DMS114 treated with DMSO at 0.1 percent for 48 hours (cell line): Measurements from ENCODE around the gene GPD2.
"Not testable (repeated sequence)": the region's sequence is repeated elsewhere in the genome, so short reads cannot be mapped to it uniquely, and the experiment has no call there.

Experiments used
- DNase-seq: peaks from one replicate; lab custom pipeline; 2025; ENCODE audit not compliant: unreplicated experiment; lab: John Stamatoyannopoulos, UW

The GPD2 gene

DNA sequence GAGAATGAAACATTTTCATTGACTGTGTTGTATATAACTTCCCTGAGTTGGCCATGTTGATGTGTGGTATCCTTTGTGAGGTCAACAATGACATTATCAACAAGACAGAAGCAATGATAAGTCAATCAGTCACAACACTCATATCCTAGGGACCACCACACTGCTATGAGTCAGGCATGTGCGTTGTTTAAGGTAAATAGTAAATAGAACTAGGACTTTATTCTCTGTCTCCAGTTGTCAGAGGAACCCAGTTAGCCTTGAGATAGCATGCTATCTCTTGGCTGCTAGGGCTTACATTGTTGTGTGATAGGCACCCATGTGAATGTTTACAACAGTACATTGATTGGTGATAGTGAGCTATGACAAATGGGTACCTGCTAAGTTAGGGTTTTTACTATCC lies 37.3 kb downstream of the GPD2 start:
- DNase-seq = no peak

DNA sequence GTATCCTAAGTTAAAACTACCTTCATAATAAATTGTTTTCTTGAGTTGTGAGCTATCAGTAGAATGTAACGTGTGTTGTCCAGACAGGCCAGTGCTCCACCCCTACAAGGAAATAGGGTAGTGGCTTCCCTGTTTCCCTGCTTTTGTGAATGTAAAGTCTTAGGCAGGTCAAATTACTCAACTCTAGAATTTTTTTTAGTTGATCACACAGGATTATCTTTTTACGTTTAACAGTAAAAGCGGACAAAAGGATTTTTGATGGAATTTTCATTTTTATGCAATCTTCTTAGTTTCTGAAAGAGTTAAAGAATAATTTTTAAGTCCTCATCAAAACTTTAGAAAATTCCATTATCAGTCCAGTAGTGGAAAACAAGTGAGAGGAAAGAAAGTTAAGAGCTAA lies 38.2 kb downstream of the GPD2 start:
- no peak for DNase-seq

DNA sequence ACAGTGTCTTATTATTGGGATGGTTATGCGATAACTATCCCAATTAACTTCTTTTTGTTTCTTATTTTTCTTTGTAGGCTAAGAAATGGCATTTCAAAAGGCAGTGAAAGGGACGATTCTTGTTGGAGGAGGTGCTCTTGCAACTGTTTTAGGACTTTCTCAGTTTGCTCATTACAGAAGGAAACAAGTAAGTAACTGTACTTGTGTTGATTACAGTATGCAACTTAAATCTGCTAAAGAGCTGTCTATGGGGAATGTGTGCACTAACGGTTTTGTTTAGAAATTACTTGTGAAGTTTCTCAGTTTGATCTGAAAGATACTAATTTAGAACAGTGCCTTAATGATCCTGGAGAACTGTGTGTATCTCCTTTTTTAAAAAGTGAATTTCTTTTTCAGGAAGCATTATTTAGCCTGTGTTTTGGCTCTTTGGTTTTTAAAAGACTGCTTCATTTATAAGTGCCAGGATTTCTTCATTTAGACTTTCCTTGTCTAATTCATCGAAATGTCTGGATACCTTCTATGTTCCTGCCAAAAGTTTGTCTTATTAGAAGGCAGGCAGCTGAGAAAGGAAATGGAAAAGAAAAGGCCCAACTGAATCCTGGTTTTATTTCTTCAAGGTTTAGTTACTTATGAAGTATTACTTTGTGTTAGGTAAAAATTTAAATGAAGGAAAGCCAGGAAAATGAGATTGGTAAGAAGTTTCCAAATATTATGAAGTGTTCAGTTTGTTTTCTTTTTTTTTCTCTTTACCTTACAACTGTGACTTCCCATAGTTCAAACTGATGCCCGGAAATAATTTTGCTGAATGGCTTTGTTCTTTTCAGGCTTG lies 40.1 kb downstream of the GPD2 start:
- no peak for DNase-seq

DNA sequence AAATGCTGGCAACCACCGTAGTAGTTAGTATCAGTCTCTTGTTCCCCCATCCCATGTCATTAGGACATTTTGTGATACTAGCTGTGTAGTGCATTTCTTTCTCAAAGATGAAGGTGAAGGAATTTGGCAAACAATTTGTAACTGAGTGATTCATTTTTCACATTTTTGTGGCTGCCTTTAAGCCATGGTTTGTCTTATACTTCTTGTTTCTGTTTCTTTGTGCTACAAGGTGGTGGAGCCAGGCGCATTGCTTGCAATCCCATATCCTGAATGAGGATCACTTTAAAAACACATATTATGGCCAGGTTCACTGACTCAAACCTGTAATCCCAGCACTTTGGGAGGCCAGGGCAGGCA lies 40.6 kb downstream of the GPD2 start:
- no peak for DNase-seq

DNA sequence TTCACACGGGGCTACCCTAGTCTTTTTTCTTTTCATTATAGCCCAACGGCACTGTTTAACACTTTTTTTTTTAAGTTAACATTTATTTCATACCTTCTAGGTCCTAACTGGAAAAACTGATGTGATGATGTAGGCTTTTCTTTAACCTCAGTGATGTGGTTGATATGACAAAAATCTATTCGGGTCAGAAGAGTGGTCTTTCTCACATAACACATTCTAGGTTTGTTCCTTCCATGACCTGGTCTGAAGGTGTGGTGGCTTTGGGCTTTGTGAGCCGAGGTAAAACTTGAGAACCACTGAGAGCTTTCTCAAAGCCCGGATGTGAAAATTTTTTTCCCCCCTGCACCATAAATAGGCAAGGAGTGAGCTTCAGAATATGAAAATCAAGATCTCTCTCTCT lies 44.2 kb downstream of the GPD2 start:
- DNase-seq = no peak

DNA sequence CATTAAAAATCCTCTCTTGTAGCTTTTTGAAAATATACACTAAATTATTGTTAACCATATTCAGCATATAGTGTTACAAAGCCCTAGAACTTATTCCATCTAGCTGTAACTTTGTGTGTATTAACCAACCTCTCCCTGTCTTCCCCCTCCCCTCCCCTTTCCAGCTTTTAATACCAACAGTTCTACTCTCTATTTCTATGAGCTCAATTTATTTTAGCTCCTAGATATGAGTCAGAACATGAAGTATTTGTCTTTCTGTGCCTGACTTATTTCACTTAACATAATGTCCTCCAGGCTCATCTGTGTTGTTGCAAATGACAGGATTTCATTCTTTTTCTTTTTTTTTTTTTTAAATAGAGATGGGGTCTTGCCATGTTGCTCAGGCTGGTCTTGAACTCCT lies 45.1 kb downstream of the GPD2 start:
- no peak for DNase-seq

DNA sequence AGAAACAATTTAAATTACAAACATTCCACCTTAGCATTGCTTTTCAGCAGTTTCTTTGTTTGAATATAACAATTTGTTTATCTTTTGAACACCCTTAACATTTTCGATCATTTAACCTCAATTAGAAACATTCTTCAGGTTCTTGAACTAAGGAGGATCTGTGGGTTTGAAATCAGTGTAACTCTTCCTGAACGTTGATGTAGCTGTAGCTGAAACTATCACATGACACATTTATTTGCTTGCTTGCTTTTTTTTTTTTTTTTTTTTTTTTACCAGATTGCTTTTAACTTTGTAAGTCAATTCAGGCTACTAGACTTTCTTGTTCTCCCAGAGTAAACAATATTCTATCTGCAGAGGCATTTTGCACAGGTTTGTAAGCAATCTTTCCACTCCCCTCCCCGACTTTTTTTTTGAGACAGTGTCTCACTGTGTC lies 47.6 kb downstream of the GPD2 start:
- no peak for DNase-seq

DNA sequence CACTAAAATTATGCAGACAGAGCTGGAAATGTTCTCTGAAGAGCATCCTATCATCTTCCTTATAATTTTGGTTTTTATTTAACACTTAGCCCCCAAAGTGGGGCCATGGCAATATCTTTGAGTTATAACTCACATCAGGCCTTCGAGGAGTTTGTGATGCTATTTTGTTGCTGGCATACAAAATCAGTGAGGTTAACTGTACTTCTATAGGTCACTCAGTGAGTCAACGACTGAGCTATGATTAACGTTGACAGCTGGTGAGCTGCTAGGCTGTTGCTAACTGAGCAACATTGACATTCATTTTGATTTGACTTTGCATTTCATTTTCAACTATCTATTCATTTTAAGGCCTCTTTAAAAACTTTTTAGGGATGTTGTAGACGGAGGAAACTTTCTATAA lies 50.0 kb downstream of the GPD2 start:
- DNase-seq = no peak

DNA sequence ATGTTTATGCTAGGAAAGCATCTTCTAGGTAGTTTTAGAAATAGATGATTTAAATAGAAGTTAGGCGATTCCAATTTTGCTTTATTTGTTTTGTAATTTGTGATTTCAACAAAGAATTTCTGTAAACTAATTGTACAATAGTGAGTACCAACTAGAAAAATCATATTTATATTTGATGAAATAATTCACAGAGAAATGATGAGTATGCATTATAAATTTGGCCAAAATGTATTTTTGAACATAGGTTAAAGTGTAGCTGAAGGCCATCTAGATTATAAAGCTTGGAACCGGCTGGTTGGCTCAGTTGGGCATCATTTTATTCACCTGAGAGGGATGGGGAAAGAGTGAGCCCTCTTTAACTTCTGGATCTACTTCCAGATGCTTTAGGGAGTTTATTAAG lies 50.4 kb downstream of the GPD2 start:
- no peak for DNase-seq

DNA sequence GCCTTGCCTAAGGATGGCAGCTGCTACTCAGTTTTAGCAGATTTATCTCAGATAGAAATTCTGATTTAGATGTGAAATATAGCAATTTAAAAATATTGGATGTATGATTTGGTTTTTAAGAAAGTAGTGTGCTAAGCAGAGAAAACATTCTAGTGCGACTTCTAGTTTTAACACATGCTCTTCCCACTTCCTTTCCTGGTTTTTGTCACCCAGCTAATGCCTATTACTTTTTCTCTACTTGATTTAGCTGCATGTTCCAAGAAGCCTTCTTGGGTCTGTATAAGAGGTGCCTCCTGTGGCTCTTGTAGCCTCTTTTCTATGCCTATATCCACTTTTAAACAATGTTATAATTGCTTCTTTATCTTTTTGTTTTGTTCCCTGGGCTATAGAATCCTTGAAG lies 53.0 kb downstream of the GPD2 start:
- no peak for DNase-seq

DNA sequence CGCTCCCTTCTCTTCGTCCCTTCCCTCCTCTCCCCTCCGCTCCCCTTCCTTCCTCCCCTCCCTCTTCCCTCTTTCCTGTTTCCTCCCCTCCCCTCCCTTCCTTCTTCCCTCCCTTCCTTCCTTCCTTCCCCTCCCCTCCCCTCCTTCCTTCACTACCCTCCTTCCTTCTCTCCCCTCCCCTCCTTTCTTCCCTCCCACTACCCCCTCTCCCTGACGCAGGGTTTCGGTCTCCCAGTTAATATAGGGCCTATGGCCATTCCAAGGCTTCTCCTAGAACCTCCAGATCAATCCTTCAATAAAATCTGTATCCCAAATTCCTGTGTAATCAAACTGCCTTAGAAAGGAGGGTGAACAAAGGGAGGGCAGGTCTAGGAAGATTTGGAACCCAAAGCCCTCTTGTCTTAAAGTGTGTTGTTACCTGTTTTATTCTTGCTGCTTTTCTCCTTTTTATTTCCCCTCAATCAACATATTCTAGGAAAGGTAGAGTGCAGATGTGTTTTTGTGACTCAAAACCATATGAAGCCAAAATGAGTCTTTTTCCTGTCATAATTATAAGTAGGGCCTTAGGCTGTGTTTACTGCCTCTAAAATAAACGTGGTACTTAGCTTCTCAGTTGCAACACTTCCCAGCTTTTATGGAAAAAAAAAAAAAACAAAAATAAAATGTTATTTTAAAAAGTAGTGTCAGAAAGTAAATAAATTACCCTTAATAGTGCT lies 53.7 kb downstream of the GPD2 start:
- no peak for DNase-seq

DNA sequence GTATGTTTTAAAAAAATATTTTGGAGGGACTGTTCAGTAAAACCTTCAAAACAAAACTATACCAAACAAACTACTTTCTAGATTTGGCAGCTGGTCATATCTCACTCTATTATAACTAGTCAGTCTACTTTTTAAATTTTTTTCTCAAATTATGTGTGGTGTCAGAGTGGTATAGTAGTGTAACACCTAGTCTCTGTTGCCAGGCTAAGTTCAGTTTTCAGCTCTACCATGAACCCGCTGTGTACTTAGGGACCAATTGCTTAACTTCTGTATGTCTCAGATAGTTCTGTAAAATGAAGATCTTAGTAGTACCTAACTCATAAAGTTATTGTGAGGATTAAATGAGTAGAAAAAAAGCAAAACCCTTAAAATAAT lies 54.3 kb downstream of the GPD2 start:
- DNase-seq = no peak

DNA sequence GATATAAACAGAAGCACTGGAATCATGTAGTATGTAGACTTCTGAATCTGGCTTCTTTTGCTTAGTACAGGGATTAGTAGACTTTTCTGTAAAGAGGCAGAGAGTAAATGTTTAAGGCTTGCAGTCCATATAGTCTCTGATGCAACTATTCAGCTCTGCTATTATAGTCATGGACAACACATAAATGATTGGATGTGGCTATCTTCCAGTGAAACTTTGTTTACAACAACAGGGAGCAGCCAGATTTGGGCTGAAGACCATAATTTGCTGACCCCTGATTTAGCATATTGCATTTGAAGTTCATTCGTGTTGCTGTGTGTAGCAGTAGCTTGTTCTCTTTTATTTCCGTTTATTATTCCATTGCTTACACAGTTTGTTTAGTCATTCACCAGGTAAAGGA lies 55.0 kb downstream of the GPD2 start:
- no peak for DNase-seq

DNA sequence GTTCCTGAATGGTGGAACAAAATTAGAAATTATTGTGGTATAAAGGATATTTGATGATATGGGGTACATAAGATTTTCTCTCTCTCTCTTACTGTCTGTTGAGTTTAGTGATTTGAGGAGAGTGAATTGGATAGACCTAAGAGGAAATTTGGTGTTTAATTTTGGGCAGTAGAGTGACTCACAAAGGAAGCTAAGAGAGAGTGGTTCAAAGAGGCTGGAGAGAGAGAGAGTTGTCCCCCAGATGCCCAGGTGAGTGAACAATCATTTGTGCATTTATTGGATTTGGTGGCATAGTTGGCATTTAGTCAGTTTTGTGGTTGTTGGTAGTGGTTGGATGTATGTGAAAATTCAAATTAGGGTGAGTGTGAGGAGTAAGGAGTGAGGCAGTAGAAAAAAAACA lies 56.8 kb downstream of the GPD2 start:
- DNase-seq = no peak

DNA sequence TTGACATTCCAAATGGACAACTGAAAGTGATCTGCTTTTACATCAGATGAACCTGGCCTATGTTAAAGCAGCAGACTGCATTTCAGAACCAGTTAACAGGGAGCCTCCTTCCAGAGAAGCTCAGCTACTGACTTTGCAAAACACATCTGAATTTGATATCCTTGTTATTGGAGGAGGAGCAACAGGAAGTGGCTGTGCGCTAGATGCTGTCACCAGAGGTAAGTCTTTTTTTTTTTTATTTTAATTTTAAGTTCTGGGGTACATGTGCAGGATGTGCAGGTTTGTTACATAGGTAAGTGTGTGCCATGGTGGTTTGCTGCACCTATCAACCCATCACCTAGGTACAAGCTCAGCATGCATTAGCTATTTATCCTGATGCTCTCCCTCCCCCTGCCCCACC lies 59.8 kb downstream of the GPD2 start:
- not testable (repeated sequence) for DNase-seq

DNA sequence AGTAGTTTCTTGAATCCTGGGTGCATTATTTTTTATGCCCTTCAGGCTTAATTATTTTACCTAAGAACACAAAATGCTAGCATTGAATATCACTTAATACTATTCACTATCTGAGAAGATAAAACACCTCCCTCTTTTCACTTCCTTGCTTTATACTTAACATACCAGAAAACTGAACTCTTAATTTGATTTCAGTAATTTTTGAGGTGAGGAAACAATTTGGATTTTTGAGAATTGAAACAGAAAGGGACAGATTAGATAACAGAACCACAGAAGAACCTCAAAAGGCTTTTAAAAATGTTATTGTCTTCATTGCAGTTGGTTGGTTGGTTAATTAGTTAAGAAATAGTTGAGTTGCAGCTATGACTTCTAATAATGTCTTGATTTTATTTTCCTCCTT lies 69.5 kb downstream of the GPD2 start:
- no peak for DNase-seq

DNA sequence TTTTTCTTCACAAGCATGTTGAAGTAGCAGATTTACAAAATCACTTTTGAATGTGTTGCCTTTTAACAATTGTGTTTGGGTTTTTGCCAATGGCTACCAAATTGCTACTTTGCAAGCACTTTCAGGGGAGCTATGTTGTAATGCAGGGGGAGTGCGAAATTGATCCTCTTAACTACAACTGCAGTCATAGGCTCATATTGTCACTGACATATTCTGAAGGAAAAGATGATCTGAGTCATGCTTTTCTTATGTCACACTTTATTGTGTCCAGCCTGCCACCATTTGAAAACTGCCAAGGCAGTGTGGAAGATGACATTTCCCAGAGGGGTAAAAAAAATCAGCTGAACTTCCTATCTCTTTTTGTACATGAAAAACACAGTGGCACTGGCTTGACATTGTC lies 74.9 kb downstream of the GPD2 start:
- no peak for DNase-seq

DNA sequence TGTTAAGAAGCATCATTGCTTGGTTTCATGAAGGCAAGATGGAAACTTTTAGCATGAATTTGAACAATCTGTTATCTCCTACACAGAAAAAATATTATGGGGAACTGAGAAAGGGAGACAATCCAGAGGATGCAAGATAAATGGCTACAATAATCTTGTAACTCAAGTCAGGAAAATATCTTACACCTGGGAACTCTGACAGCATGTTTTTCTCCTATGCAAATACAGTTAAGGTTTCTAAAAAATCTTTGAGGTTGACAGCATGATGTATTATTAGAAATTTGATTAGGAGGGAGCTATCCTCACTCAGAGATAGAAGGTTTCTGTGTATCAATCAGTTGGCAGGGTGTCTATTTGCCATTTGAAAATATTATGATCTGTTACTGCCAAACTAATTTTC lies 75.6 kb downstream of the GPD2 start:
- DNase-seq = no peak

DNA sequence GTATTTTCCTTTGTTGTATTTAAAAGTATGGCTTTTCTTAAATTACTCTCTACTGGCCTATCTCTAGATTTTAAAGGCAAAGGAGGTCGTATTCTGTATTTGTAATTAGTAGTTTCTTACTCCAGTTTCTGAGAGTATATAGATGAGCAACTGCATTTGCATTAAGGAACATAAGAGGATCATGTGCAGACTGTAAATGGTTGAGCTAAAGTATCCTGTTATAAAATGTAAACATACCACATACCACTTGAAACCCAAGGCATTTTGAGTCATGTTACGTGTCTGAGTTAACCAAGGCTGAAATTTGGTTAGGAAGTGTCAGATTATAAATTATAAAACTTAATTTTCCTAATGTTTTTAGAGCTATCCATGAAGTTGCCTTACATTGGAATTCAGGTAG lies 76.3 kb downstream of the GPD2 start:
- no peak for DNase-seq

DNA sequence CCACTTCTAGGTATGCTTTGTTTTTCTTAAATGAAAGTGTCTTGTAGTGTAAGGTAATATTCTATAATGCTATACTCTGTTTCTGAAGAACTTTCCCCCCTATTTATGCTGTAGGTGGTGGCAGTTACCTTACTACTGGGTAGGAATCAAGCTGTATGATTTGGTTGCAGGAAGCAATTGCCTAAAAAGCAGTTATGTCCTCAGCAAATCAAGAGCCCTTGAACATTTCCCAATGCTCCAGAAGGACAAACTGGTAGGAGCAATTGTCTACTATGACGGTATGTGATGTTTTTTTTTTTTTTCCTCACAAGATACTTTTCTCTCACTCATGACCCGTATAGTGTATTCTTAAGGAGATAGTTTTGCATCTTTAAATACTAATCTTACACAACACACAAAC lies 77.0 kb downstream of the GPD2 start:
- no peak for DNase-seq

DNA sequence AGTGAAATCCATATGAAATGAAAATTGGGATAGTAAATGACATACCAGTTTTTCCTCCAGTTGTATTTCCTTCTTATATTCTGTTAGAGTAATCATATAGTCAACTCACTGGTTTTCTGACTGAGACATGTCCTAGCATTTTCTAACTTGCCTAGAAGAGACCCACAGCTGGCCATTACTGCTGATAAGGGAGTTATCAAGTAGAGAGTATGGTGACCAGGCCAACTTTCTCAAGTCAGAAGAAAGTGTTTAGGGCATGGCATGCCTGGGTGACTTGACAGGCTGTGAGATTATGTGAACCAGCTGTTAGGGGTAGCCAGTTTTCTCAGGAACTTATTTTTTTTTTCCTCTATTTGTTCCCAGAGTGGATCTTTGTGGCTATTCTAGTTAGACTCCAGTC lies 81.2 kb downstream of the GPD2 start:
- DNase-seq = no peak

DNA sequence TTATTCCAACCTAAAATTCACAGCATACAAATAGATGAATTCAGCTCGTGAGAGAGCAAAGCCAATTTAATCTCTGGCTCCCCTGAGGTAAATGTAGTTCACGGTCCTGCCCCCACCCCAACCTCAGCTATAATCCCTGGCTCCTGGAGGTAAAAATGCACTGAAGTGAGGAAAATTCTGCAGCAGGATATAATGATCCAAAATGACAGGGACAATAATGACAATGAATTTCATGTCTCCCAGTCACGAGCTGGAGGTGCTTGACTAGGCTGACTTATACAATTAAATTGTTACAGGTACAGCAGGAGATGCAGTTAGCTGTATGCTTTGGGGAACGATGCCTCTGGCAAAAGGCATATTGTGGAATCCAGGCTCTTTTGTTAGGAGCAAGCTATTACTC lies 82.0 kb downstream of the GPD2 start:
- no peak for DNase-seq
